SIG-M5 treated with dmso at 0.1 percent for 504 hours (cell line): ENCODE data around the gene CRYL1.

Source experiments
- DNase-seq: peaks from one replicate; lab custom pipeline; 2025; ENCODE audit not compliant: unreplicated experiment; lab: John Stamatoyannopoulos, UW

CRYL1 gene

GRCh38 chr13:20381401-20381800 lies 144.3 kb downstream of the CRYL1 start:
- no peak for DNase-seq

- no peak for DNase-seq
Observed at GRCh38 chr13:20378721-20379120, 146.9 kb downstream of the CRYL1 start.

GRCh38 chr13:20377720-20378119 lies 147.9 kb downstream of the CRYL1 start:
- no peak for DNase-seq

GRCh38 chr13:20375871-20376270 lies 149.8 kb downstream of the CRYL1 start:
- no peak for DNase-seq

GRCh38 chr13:20373861-20374260 lies 151.8 kb downstream of the CRYL1 start:
- no peak for DNase-seq

GRCh38 chr13:20371825-20372224 lies 153.8 kb downstream of the CRYL1 start:
- no peak for DNase-seq

- peak; percentile 14 for DNase-seq
Observed at GRCh38 chr13:20370815-20371421, 154.7 kb downstream of the CRYL1 start.

- no peak for DNase-seq
Observed at GRCh38 chr13:20369886-20370361, 155.7 kb downstream of the CRYL1 start.

GRCh38 chr13:20366056-20366455 lies 159.6 kb downstream of the CRYL1 start:
- no peak for DNase-seq

GRCh38 chr13:20363603-20364002 lies 162.1 kb downstream of the CRYL1 start:
- no peak for DNase-seq

- DNase-seq: no peak
Observed at GRCh38 chr13:20363172-20363571, 162.5 kb downstream of the CRYL1 start.

GRCh38 chr13:20362484-20363041 lies 163.1 kb downstream of the CRYL1 start:
- no peak for DNase-seq

- DNase-seq: no peak
Observed at GRCh38 chr13:20360835-20361412, 164.7 kb downstream of the CRYL1 start.

- DNase-seq: no peak
Observed at GRCh38 chr13:20360041-20360491, 165.6 kb downstream of the CRYL1 start.

- peak; percentile 49 for DNase-seq
Observed at GRCh38 chr13:20359335-20359734, 166.3 kb downstream of the CRYL1 start.

- no peak for DNase-seq
Observed at GRCh38 chr13:20358022-20358421, 167.6 kb downstream of the CRYL1 start.

GRCh38 chr13:20356444-20356843 lies 169.2 kb downstream of the CRYL1 start:
- DNase-seq: no peak

GRCh38 chr13:20354722-20355121 lies 170.9 kb downstream of the CRYL1 start:
- DNase-seq: no peak

- peak; percentile 89 for DNase-seq
Observed at GRCh38 chr13:20353973-20354372, 171.7 kb downstream of the CRYL1 start.
